Body of pancreas (tissue), 4 donors: ENCODE data around the gene ADAT1.

Experiments used
- CTCF ChIP-seq, 7 experiments: fragments of 450-650 bp in 4 of 7; fragments of 200-600 bp in 3 of 7; sonication (generic) in 3 of 7; IDR thresholded peaks; one replicate each; pipeline ENCODE4 v1.5.1; 2016 to 2019; ENCODE audit warnings: antibody characterized with exemption in 7 of 7
- POLR2A ChIP-seq, 3 donors: fragments of 450-650 bp; IDR thresholded peaks; one replicate each; pipeline ENCODE4 v1.6.1; 2016; ENCODE audit warnings: antibody characterized with exemption in 3 of 3, mild to moderate bottlenecking in 2 of 3

GRCh38 chr16:75566758-75567255, 56.3 kb downstream of the ADAT1 start:
- TF ChIP-seq CTCF (IDR thresholded peaks at IDR 0.05): no peak
- no peak for TF ChIP-seq POLR2A (IDR thresholded peaks at IDR 0.05)
